Measurements from ENCODE around the gene SEZ6L. TPM values are rescaled to one million over a fixed set of nuclear protein-coding genes. Genes with fewer than 3 reads are reported as not detected.

Gene SEZ6L
- total RNA-seq, 4 donors from 2014 or later: 0.14 to 0.16 TPM; not detected in 2

DNA sequence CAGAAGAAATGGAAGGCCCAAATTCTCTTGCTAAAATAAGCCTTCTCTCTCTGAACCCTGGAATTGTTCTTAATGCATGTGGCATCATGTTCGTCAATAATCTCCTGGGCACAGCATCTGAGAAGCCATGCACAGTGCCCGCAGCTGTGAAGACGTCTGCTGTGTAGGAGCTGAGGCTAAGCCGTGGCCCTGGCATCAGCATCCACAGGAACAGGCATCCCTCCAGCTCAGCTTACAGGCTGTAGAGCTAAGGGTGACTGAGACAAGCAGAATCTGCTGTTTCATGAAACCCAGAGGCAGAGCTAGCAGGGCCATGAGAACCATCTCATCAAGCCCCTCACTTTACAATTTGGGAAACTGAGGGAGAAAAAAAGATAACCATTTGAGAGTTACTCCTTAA lies 60.6 kb downstream of the SEZ6L start:
- no peak for DNase-seq
- in situ Hi-C loops (cut with MboI; ENCODE audit: low pct_ligation_motif_present in 1 of 4, low pct_unique_long_range_greater_than_20kb in 1 of 4, low sequenced_read_pairs in 3 of 4) (no loop called here), intact Hi-C loops (cut with DNase I; ENCODE audit: low total_unique reads) (loop anchor here (5.0 kb wide), 1 partner anchor 103 kb away; no protein-coding TSS in a partner anchor)
- no peaks in the 10 kb centered on the region for H3K36me3 ChIP-seq
- TF ChIP-seq POLR2A (IDR thresholded peaks at IDR 0.05): no peak
- TF ChIP-seq, protein P1, sequence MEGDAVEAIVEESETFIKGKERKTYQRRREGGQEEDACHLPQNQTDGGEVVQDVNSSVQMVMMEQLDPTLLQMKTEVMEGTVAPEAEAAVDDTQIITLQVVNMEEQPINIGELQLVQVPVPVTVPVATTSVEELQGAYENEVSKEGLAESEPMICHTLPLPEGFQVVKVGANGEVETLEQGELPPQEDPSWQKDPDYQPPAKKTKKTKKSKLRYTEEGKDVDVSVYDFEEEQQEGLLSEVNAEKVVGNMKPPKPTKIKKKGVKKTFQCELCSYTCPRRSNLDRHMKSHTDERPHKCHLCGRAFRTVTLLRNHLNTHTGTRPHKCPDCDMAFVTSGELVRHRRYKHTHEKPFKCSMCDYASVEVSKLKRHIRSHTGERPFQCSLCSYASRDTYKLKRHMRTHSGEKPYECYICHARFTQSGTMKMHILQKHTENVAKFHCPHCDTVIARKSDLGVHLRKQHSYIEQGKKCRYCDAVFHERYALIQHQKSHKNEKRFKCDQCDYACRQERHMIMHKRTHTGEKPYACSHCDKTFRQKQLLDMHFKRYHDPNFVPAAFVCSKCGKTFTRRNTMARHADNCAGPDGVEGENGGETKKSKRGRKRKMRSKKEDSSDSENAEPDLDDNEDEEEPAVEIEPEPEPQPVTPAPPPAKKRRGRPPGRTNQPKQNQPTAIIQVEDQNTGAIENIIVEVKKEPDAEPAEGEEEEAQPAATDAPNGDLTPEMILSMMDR (IDR thresholded peaks at IDR 0.05): no peak
- TF ChIP-seq POLR2AphosphoS5 (IDR thresholded peaks at IDR 0.05): no peak
- no peak for TF ChIP-seq EP300 (IDR thresholded peaks at IDR 0.05; ENCODE audit: low read depth)
- H3K4me1 ChIP-seq: no peaks in the 10 kb centered on the region
- H3K27me3 ChIP-seq: no peaks in the 10 kb centered on the region
- H3K9me3 ChIP-seq: no peaks in the 10 kb centered on the region
- H3K27ac ChIP-seq: no peak overlapping the region
- 84% methylated on average over 4 of the region's 4 CpGs; no CpG with 5 or more reads in 1 of the 2 donors for WGBS, 2 donors (ENCODE audit: low coverage in 1 of 2)
- no peak overlapping the region for H3K4me3 ChIP-seq

DNA sequence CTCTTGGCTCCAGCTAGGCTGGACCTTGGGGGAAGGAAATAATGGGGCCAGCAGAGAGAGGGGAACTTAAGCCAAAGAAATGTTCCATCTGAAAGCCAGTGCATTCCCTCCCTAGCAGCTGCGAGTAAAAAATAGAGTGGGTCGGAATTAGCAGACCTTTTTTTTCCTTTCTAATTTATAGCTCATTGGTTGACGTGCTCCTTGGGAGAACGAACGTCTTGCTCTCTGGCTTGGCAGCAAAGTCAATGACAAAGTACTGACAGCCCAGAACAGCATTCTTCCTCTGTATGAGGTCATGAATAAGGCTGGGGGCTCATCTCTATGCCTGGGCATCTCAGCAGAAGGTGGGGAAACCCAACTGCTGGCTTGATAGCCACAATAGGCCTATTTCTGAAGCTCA lies 65.0 kb downstream of the SEZ6L start:
- Histone ChIP-seq H3K4me1 (no peaks in the 10 kb centered on the region), H3K9me3 (no peaks in the 10 kb centered on the region), H3K36me3 (no peaks in the 10 kb centered on the region), H3K27me3 (no peaks in the 10 kb centered on the region), H3K27ac (no peak overlapping the region), H3K4me3 (no peak overlapping the region)
- TF ChIP-seq POLR2AphosphoS5 (IDR thresholded peaks at IDR 0.05) (no peak), POLR2A (IDR thresholded peaks at IDR 0.05) (no peak)
- TF ChIP-seq, protein P1 (IDR thresholded peaks at IDR 0.05): no peak
- in situ Hi-C loops (cut with MboI; ENCODE audit: low pct_ligation_motif_present in 1 of 4, low pct_unique_long_range_greater_than_20kb in 1 of 4, low sequenced_read_pairs in 3 of 4): no loop called here
- 0 to 48% methylated on average over 1 to 5 of the region's 5 CpGs for WGBS, 2 donors (ENCODE audit: low coverage in 1 of 2)
- DNase-seq: no peak
- intact Hi-C loops (cut with DNase I; ENCODE audit: low total_unique reads): no loop called here

DNA sequence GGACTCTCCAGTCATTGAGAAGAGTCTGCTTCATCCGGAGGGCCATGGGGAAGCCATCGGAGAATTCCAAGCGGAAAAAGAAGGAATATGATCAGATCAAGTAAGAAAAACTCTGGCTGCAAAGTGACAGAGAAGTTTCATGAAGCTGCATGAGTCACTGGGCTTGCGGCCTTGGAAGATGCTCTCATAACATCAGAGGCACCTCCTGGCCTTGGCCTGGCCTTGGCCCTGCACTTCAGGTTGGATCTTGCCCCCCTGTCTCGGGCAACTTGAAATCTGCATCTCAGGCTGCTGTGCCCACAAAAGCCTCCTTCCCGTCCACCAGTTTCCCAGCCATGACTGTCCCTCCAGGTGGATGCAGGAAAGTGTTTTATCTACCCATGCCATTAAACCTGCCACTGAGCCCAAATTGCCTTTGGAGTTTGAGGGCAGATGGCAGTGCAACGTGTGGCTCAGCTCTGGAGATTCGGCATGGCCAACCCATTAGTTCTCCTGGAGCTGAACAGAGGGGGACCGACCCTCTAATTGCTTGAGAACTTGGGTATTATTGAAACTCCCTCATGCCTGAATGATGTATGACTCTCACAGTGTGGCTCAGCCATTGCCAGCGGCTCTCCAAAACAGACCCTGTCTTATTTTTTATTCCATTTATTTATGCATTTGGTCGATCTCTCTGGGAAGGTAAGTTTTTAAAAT lies 66.7 kb downstream of the SEZ6L start:
- no peaks in the 10 kb centered on the region for H3K4me1 ChIP-seq
- 65 to 77% methylated on average over 2 to 10 of the region's 11 CpGs for WGBS, 2 donors (ENCODE audit: low coverage in 1 of 2)
- in situ Hi-C loops (cut with MboI; ENCODE audit: low pct_ligation_motif_present in 1 of 4, low pct_unique_long_range_greater_than_20kb in 1 of 4, low sequenced_read_pairs in 3 of 4): no loop called here
- no peaks in the 10 kb centered on the region for H3K36me3 ChIP-seq
- no peak overlapping the region for H3K4me3 ChIP-seq
- TF ChIP-seq POLR2AphosphoS5 (IDR thresholded peaks at IDR 0.05) (no peak), POLR2A (IDR thresholded peaks at IDR 0.05) (no peak), EP300 (IDR thresholded peaks at IDR 0.05; ENCODE audit: low read depth) (no peak)
- TF ChIP-seq, protein P1 (IDR thresholded peaks at IDR 0.05): no peak
- H3K27ac ChIP-seq: no peak overlapping the region
- no peaks in the 10 kb centered on the region for H3K9me3 ChIP-seq
- no peak for DNase-seq
- intact Hi-C loops (cut with DNase I; ENCODE audit: low total_unique reads): no loop called here
- H3K27me3 ChIP-seq: no peaks in the 10 kb centered on the region

DNA sequence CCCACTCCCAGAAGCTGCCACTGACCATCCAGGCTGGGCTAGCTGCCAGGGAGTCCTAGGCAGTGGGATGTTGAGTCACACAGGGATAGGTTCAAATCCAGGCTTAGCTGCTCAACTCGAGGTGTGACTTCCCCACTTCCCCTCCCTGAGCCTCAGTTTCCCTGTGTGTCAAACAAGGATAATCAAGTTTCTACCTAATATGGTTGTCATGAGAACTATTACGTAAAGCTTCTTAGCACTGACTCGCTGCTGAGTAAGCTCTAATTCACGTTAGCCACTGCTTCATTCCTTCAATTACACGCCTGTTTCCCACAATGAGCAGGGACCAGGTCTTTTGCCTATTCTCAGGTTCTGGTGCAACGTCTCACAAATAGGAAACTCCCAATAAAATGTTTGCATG lies 67.7 kb downstream of the SEZ6L start:
- no peak for DNase-seq
- WGBS, 2 donors (ENCODE audit: low coverage in 1 of 2): 65 to 92% methylated on average over 2 to 6 of the region's 6 CpGs
- TF ChIP-seq EP300 (IDR thresholded peaks at IDR 0.05; ENCODE audit: low read depth) (no peak), POLR2A (IDR thresholded peaks at IDR 0.05) (no peak), POLR2AphosphoS5 (IDR thresholded peaks at IDR 0.05) (no peak)
- TF ChIP-seq, protein P1 (IDR thresholded peaks at IDR 0.05): no peak
- Histone ChIP-seq H3K4me3 (no peak overlapping the region), H3K9me3 (no peaks in the 10 kb centered on the region), H3K27ac (no peak overlapping the region), H3K4me1 (no peaks in the 10 kb centered on the region), H3K27me3 (no peaks in the 10 kb centered on the region), H3K36me3 (no peaks in the 10 kb centered on the region)
- in situ Hi-C loops (cut with MboI; ENCODE audit: low pct_ligation_motif_present in 1 of 4, low pct_unique_long_range_greater_than_20kb in 1 of 4, low sequenced_read_pairs in 3 of 4): no loop called here
- intact Hi-C loops (cut with DNase I; ENCODE audit: low total_unique reads): no loop called here

Data from transverse colon (tissue), 4 donors.